ENCODE measurements around the gene VEZF1.
A peak's percentile ranks its signal among the peaks of the same experiment; 100 is the strongest.

VEZF1 gene, protein sequence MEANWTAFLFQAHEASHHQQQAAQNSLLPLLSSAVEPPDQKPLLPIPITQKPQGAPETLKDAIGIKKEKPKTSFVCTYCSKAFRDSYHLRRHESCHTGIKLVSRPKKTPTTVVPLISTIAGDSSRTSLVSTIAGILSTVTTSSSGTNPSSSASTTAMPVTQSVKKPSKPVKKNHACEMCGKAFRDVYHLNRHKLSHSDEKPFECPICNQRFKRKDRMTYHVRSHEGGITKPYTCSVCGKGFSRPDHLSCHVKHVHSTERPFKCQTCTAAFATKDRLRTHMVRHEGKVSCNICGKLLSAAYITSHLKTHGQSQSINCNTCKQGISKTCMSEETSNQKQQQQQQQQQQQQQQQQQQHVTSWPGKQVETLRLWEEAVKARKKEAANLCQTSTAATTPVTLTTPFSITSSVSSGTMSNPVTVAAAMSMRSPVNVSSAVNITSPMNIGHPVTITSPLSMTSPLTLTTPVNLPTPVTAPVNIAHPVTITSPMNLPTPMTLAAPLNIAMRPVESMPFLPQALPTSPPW

GRCh38 chr17:57987581-57988300, at the start of gene VEZF1:
VEZF1 (minus strand) TSS chr17:57988254; CDS start chr17:57988111, 143 bp downstream.
- DNase-seq = peak; percentile 67 to 76

GRCh38 chr17:58032691-58033415, 44.8 kb upstream of the VEZF1 start:
- no peak for DNase-seq

GRCh38 chr17:58028578-58028977, 40.5 kb upstream of the VEZF1 start:
- no peak for DNase-seq

DNA sequence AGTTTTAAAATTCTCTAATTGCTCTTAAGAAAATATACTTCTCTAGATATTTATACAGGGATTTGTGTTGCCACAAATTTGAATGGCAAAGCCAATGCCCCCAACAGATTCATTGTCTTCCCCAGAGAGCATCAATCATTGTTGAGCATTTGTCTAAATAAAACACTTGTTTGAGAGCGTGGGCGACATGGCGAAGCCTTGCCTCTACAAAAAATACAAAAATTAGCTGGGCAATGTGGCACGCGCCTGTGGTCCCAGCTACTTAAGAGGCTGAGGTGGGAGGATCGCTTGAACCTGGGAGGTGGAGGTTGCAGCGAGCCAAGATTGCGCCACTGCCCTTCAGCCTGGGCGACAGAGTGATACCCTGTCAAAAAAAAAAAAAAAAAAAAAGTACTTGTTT, 32.3 kb upstream of the VEZF1 start:
- DNase-seq = no peak

GRCh38 chr17:58019521-58019920, 31.5 kb upstream of the VEZF1 start:
- DNase-seq = no peak

- DNase-seq = no peak
Measured at GRCh38 chr17:58019039-58019438, 31.0 kb upstream of the VEZF1 start.

DNA sequence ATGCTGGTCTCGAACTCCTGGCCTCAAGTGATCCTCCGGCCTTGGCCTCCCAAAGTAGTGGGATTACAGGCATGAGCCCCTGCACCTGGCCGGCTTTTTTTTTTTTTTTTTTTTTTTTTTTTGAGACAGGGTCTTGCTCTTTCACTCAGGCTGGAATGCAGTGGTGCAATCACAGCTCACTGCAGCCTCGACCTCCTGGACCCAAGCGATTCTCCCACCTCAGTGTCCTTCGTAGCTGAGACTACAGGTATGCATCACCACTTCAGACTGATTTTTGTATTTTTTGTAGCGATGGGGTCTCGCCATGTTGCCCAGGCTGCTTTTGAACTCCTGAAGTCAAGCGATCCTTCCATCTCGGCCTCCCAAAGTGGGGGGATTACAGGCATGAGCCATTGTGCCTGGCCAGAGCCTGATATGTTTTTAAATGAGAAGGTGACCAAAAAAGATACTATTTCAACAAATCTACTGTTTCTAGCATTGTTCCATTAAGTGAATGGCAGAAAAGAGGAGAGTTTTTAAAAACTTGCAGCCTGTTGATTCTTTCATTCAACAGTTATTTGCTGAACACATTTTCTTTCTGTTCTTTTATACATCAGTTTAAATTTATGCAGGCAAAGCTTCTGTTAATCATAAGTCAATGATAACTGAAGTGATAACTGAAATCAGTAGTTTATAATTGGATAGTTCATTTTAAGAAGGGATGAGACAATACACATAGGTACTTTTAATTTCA, 22.2 kb upstream of the VEZF1 start:
- DNase-seq = no peak

DNA sequence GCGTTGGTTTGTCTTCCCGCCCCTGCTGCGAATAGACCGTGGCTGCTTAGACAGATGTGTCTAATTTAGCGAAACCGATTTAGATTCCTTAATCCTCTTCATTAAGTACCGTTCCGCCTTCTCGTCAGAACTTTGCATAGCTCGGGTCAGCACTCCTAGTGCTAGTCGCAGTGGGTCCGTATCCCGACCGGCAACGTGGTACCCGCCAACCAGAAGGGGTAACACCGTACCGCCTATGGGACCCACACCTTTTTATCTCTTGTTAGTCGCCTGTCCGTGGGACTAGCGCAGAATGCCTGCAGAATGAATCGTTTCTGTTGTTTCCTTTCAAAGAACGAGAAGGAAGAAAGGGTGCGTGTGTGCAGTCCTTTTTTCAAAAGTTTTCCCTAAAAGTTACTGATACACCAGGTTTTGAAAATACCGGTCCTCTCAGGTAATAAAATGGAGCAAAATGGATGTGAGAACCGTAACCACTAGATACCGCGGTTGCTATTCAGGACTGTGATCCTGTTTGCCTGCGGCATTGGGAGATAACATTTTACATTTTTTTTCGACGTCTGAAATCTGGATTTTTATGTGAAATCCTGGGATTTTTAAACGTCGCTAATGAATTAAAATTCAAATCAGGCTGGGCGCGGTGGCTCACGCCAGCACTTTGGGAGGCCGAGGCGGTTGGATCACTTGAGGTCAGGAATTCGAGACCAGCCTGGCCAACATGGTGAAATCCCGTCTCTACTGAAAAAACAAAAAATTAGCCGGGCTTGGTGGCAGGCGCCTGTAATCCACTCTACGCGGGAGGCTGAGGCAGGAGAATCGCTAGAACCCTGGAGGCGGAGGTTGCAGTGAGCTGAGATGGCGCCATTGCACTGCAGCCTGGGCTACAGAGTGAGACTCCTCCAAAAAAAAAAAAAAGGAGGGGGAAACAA, 20.0 kb upstream of the VEZF1 start:
- DNase-seq = no peak

DNA sequence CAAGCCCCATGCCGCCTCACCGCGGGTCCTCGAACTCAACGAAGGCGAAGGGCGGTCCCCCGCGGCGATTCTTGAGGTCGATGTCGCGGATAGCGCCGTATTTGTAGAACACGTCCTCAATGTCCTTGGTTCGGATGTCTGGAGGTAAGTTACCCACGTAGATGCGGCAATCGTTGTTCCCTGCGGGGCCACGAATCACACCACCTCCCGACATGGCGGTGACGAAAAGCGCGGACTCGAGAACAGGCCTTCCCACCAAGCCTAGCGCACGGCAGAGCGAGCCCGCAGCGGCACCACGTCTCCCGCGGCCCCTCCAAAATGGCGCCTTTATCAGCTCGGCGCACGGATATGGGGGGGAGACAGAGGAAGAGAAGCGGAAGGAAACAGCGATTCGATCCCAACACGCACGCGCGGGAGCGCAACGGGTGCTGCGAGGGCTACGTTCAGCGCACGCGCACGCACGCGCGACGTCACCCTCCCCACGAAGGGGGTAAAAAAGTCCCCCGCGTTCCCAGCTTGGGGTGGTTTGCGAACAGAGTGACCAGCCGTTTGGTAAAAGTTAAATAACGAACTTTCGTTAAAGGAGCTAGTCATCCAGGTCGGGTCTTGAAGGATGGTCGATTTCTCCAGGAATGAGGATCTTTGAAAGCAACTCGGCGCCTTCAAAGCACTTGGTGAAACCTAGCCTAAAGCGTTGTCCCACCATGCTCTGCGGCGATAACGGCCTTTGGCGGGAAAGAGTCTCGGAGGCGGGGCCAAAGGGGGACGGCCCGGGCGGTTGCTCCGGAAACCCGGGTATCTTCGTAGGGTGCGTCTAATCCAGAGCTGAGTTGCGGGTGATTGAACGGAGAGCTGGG, 19.1 kb upstream of the VEZF1 start, which contains the start of gene SRSF1:
Gene SRSF1, minus strand, starts transcription at position 323 of the 857 bp plus-strand sequence. Its CDS starts 109 bp downstream, at position 214.
- DNase-seq = peak; percentile 97

DNA sequence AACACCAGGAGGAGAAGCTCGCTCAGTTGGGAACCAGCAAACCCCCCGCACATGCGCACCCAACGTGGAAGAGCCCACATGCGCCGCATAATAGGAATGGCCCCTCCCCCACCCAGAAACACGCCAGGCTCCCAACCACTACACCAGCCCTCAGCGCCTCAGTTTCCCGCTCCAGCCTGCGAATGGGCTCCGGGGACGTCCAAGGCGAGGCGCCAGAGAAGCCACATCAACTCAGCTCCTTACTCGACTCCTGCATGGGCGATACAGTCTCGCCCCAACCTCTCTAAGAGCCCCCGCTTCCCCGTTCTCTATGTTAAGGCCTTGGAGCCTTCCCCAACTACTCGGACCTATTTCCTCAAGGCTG, 18.5 kb upstream of the VEZF1 start:
- DNase-seq = peak; percentile 64 to 70

- no peak for DNase-seq
Measured at GRCh38 chr17:58005728-58006559, 17.9 kb upstream of the VEZF1 start.

GRCh38 chr17:58005031-58005727, 17.1 kb upstream of the VEZF1 start:
- no peak for DNase-seq

- no peak for DNase-seq
Measured at GRCh38 chr17:58004060-58004459, 16.0 kb upstream of the VEZF1 start.

- no peak for DNase-seq
Measured at GRCh38 chr17:58002973-58003372, 14.9 kb upstream of the VEZF1 start.

DNA sequence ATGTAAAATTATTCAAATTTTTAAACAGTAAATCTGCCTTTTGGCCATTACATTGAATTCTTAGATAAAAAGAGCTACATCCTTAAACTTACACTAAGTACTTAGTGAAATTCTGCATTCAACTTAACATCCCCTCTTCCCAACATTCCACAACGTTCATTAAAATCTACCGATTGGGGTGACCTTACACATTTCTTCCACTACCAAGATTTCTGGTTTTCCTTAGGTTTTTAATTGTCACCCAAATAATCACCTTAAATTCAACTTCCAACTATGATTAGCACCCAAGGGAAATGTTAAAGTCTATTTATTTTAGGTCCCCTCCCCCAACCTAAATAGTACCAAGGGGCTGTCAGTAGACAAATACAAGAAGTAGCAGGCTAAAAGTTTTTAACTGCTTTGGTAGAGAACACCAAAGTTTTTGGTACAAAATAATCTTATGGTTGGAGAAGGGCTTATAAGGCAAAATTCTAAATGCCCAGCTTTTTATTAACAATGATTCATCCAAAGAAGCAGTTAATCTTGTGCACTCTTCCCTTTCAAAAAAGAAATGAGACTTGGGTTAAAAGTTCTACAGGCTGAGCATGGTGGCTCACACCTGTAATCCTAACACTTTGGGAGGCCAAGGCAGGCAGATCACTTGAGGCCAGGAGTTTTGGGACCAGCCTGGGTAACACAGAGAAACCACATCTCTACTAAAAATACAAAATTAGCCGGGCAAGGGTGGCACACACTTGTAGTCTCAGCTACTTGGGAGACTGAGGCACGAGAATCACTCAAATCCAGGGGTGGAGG, 14.3 kb upstream of the VEZF1 start:
- no peak for DNase-seq

- no peak for DNase-seq
Measured at GRCh38 chr17:58001461-58002124, 13.5 kb upstream of the VEZF1 start.

DNA sequence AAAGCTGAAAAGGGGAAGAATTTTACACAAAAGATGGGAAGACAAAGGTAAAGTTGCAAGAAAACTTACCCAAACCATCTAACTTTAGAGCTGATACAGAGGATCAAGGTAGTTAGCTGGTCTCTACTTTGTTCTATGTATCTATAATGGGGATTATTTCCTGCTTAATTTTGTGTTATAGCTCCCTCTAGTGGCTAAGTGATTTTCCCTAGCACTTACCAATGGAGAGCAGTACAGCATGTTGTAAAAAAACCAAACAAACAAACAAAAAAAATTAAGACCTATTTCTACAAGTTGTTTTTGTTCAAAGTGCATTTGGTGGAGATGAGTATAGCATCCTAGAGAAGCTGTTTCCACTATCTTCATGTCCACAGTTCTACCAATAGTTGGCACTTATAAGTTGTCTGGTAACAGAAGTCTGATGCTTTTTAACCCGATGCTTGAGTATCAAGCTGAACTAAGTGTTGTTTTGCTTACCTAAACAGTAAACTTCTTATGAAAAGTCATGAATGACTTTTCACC, 11.5 kb upstream of the VEZF1 start:
- DNase-seq = no peak
